Measurements from ENCODE around the gene NKPD1.

Gene NKPD1

GRCh38 chr19:45178262-45179071, 17.7 kb upstream of the NKPD1 start, which contains the start of gene BLOC1S3:
Gene BLOC1S3, plus strand, starts transcription at chr19:45178784. Its CDS starts 513 bp downstream, at chr19:45179297.
- Histone ChIP-seq H3K9ac (ENCODE audit: low read length) (peak within 1 kb of the TSS; percentile 98), H3K23ac (ENCODE audit: low read length in 2 of 2) (peak within 1 kb of the TSS in 1 of 2 experiments; percentile 98), H4K8ac (ENCODE audit: low read length) (peak within 1 kb of the TSS; percentile 76), H2BK15ac (ENCODE audit: low read depth, poor library complexity, severe bottlenecking) (peak within 1 kb of the TSS; percentile 78), H3K79me1 (replicated peaks; ENCODE audit: low read length, poor library complexity, severe bottlenecking) (peaks cover 28% of the 10 kb centered on the region), H3K14ac (ENCODE audit: low read length in 2 of 2) (peak within 1 kb of the TSS in 1 of 2 experiments; percentile 86), H4K91ac (ENCODE audit: low read length) (peak within 1 kb of the TSS; percentile 80), H3K36me3 (ENCODE audit: control insufficient read depth in 1 of 2, insufficient read depth in 2 of 2, low read depth in 1 of 2, low read length in 2 of 2) (peaks cover 3 to 15% of the 10 kb centered on the region in 2 experiments), H3K4ac (ENCODE audit: low read depth in 1 of 2, low read length in 2 of 2) (peak within 1 kb of the TSS; percentile 75 to 83), H3K4me3 (ENCODE audit: insufficient read depth in 1 of 2, low read depth in 1 of 2, low read length in 2 of 2) (peak within 1 kb of the TSS; percentile 81 to 99), H2BK12ac (ENCODE audit: low read length in 2 of 2) (peak within 1 kb of the TSS in 1 of 2 experiments; percentile 19), H3K27ac (ENCODE audit: low read length, poor library complexity, severe bottlenecking) (peak within 1 kb of the TSS; percentile 92), H3K4me2 (ENCODE audit: low read length, poor library complexity, severe bottlenecking) (peak within 1 kb of the TSS; percentile 94), H3K18ac (ENCODE audit: low read depth in 1 of 2, low read length in 2 of 2) (peak within 1 kb of the TSS; percentile 40 to 87), H2BK120ac (ENCODE audit: low read depth, low read length) (no peak within 1 kb of the TSS), H3K27me3 (ENCODE audit: control insufficient read depth in 1 of 2, insufficient read depth in 1 of 2, low read length in 2 of 2) (no peaks in the 10 kb centered on the region), H2AK5ac (ENCODE audit: low read length, severe bottlenecking) (no peak within 1 kb of the TSS), H2AFZ (ENCODE audit: low read depth, low read length) (peak within 1 kb of the TSS; percentile 79), H3K9me3 (ENCODE audit: control insufficient read depth, low read length) (no peaks in the 10 kb centered on the region), H3K4me1 (ENCODE audit: control insufficient read depth, insufficient read depth, low read depth, low read length) (peaks cover 32% of the 10 kb centered on the region), H2BK5ac (ENCODE audit: low read depth, low read length, poor library complexity, severe bottlenecking) (peak within 1 kb of the TSS; percentile 53)
- WGBS, result under 1% methylated on average over 51 of the region's 51 CpGs
- DNase-seq, result peak; percentile 100

GRCh38 chr19:45177817-45178261, 17.1 kb upstream of the NKPD1 start, which contains the start of gene TRAPPC6A:
Gene TRAPPC6A, minus strand, starts transcription at chr19:45178237. Its CDS starts 19 bp downstream, at chr19:45178218.
- no peak within 1 kb of the TSS for H2BK120ac ChIP-seq (ENCODE audit: low read depth, low read length)

GRCh38 chr19:45175515-45176345, 14.9 kb upstream of the NKPD1 start:
- Histone ChIP-seq H3K4me2 (ENCODE audit: low read length, poor library complexity, severe bottlenecking) (no peak overlapping the region), H3K14ac (ENCODE audit: low read length in 2 of 2) (no peak overlapping the region), H3K23ac (ENCODE audit: low read length in 2 of 2) (no peak overlapping the region), H2AK5ac (ENCODE audit: low read length, severe bottlenecking) (no peak overlapping the region), H2BK120ac (ENCODE audit: low read depth, low read length) (no peak overlapping the region), H3K4ac (ENCODE audit: low read depth in 1 of 2, low read length in 2 of 2) (no peak overlapping the region), H2AFZ (ENCODE audit: low read depth, low read length) (no peak overlapping the region), H2BK12ac (ENCODE audit: low read length in 2 of 2) (no peak overlapping the region), H2BK15ac (ENCODE audit: low read depth, poor library complexity, severe bottlenecking) (no peak overlapping the region), H4K91ac (ENCODE audit: low read length) (no peak overlapping the region), H3K9ac (ENCODE audit: low read length) (no peak overlapping the region), H3K4me1 (ENCODE audit: control insufficient read depth, insufficient read depth, low read depth, low read length) (peaks cover 32% of the 10 kb centered on the region), H3K27ac (ENCODE audit: low read length, poor library complexity, severe bottlenecking) (no peak overlapping the region), H4K8ac (ENCODE audit: low read length) (no peak overlapping the region), H3K4me3 (ENCODE audit: insufficient read depth in 1 of 2, low read depth in 1 of 2, low read length in 2 of 2) (no peak overlapping the region), H3K9me3 (ENCODE audit: control insufficient read depth, low read length) (no peaks in the 10 kb centered on the region), H2BK5ac (ENCODE audit: low read depth, low read length, poor library complexity, severe bottlenecking) (no peak overlapping the region), H3K27me3 (ENCODE audit: control insufficient read depth in 1 of 2, insufficient read depth in 1 of 2, low read length in 2 of 2) (no peaks in the 10 kb centered on the region), H3K18ac (ENCODE audit: low read depth in 1 of 2, low read length in 2 of 2) (no peak overlapping the region), H3K79me1 (replicated peaks; ENCODE audit: low read length, poor library complexity, severe bottlenecking) (peaks cover 19% of the 10 kb centered on the region), H3K36me3 (ENCODE audit: control insufficient read depth in 1 of 2, insufficient read depth in 2 of 2, low read depth in 1 of 2, low read length in 2 of 2) (peaks cover 3 to 4% of the 10 kb centered on the region in 2 experiments)
- no peak for DNase-seq
- WGBS, result 95% methylated on average over 8 of the region's 10 CpGs

More at GRCh38 chr19:45177817-45178261, 17.1 kb upstream of the NKPD1 start, which contains the start of gene TRAPPC6A:
- Histone ChIP-seq H3K4ac (ENCODE audit: low read depth in 1 of 2, low read length in 2 of 2) (peak within 1 kb of the TSS; percentile 75 to 83), H3K18ac (ENCODE audit: low read depth in 1 of 2, low read length in 2 of 2) (peak within 1 kb of the TSS; percentile 40 to 87), H3K4me3 (ENCODE audit: insufficient read depth in 1 of 2, low read depth in 1 of 2, low read length in 2 of 2) (peak within 1 kb of the TSS; percentile 81 to 99), H2AFZ (ENCODE audit: low read depth, low read length) (peak within 1 kb of the TSS; percentile 79), H3K9me3 (ENCODE audit: control insufficient read depth, low read length) (no peaks in the 10 kb centered on the region), H3K79me1 (replicated peaks; ENCODE audit: low read length, poor library complexity, severe bottlenecking) (peaks cover 27% of the 10 kb centered on the region), H3K27ac (ENCODE audit: low read length, poor library complexity, severe bottlenecking) (peak within 1 kb of the TSS; percentile 92), H3K4me2 (ENCODE audit: low read length, poor library complexity, severe bottlenecking) (peak within 1 kb of the TSS; percentile 94), H3K27me3 (ENCODE audit: control insufficient read depth in 1 of 2, insufficient read depth in 1 of 2, low read length in 2 of 2) (no peaks in the 10 kb centered on the region), H3K23ac (ENCODE audit: low read length in 2 of 2) (no peak within 1 kb of the TSS), H2BK15ac (ENCODE audit: low read depth, poor library complexity, severe bottlenecking) (peak within 1 kb of the TSS; percentile 78), H3K14ac (ENCODE audit: low read length in 2 of 2) (peak within 1 kb of the TSS in 1 of 2 experiments; percentile 86), H2BK12ac (ENCODE audit: low read length in 2 of 2) (peak within 1 kb of the TSS; percentile 15 to 18), H4K91ac (ENCODE audit: low read length) (peak within 1 kb of the TSS; percentile 23), H2AK5ac (ENCODE audit: low read length, severe bottlenecking) (no peak within 1 kb of the TSS), H3K9ac (ENCODE audit: low read length) (peak within 1 kb of the TSS; percentile 98), H3K36me3 (ENCODE audit: control insufficient read depth in 1 of 2, insufficient read depth in 2 of 2, low read depth in 1 of 2, low read length in 2 of 2) (peaks cover 3 to 15% of the 10 kb centered on the region in 2 experiments), H4K8ac (ENCODE audit: low read length) (peak within 1 kb of the TSS; percentile 88), H2BK5ac (ENCODE audit: low read depth, low read length, poor library complexity, severe bottlenecking) (no peak within 1 kb of the TSS), H3K4me1 (ENCODE audit: control insufficient read depth, insufficient read depth, low read depth, low read length) (peaks cover 33% of the 10 kb centered on the region)
- under 1% methylated on average over 36 of the region's 36 CpGs for WGBS
- peak; percentile 89 for DNase-seq
